ENCODE measurements around the gene SERTAD3. TPM values are rescaled to one million over a fixed set of nuclear protein-coding genes. Genes with fewer than 3 reads are reported as not detected.

Gene SERTAD3
- total RNA-seq, 5 donors from 2014 or later (not counting 1 experiment from before 2014, with no cell fraction given) = 17.4 to 26.7 (median 24.7) TPM

DNA sequence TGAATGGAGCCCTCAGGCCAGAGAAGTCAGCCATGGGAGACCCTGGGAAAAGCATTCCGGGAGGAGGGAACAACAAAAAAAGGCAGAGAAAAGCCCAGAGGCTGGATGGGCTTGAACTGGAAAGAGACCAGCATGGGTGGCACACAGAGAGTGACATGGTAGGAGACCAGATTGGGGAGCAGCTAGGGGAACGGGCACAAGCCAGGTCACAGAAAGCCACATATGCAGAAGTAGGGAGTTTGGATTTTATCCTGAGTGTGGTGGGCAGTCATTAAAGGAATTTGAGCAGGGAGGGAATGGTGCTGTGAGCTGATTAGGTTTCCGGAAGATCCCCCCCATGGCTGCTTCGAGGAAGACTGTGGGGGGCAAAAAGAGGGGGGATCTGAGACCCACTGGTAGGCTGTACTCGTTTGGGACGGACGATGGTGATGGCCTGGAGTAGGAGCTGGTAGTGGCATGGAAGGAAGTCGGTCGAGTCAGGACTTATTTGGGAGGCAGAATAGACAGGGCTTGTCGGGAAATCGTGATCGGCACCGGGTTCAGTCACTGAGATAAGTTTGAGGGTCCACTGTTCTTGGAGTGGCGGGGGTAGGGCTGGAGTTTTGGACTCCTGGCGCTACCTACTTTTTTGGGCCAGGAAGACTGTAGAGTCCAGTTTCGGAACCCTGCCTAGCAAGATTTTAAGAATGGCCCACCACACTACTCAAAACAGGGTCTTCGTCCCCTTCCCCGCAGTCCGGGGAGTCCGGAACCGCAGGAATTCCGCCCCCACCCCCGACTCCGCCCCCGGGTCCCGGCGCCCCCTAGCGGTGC, 19.3 kb downstream of the SERTAD3 start:
- Mint-ChIP-seq H3K4me3 (peak overlapping the region; percentile 85 to 98 (median 94)), H3K27me3 (no peaks in the 10 kb centered on the region), H3K36me3 (peaks cover 5% of the 10 kb centered on the region), H3K27ac (peak overlapping the region; percentile 97 to 99), H3K4me1 (peaks cover 27 to 34% (median 32%) of the 10 kb centered on the region in 3 donors), H3K9me3 (no peaks in the 10 kb centered on the region)
- H3K4me1 ChIP-seq (ENCODE audit: control insufficient read depth in 1 of 2, extremely low read depth in 1 of 2, insufficient read depth in 2 of 2, low read length in 2 of 2) = peaks cover 12 to 43% of the 10 kb centered on the region in 2 experiments
- H3K27me3 ChIP-seq (replicated peaks in 1 of 2; ENCODE audit: control insufficient read depth in 2 of 2, extremely low read depth in 1 of 2, insufficient read depth in 2 of 2, low read length in 1 of 2) = no peaks in the 10 kb centered on the region
- DNase-seq = peak in 2 of 35 experiments; percentile 13 to 34
- peak overlapping the region; percentile 90 to 99 for H3K4me3 ChIP-seq (ENCODE audit: control insufficient read depth in 1 of 2, extremely low read depth in 1 of 2, low read length in 1 of 2)
- ATAC-seq (replicated peaks in 1 of 4) = no peak
- peaks cover 0 to 7% of the 10 kb centered on the region in 2 donors for H3K36me3 ChIP-seq (ENCODE audit: control insufficient read depth in 2 of 2, extremely low read depth in 1 of 2, insufficient read depth in 1 of 2, low read length in 1 of 2)
- POLR2A ChIA-PET = interaction anchor here (0.5 to 0.6 kb wide), 2 partner anchors 238 to 840 kb away, joined by 3 read pairs; no protein-coding TSS in a partner anchor
- 5% methylated on average over 17 of the region's 28 CpGs for WGBS (ENCODE audit: insufficient coverage)
- H3K27ac ChIP-seq (ENCODE audit: low read length) = peak overlapping the region; percentile 89
- CTCF ChIA-PET = interaction anchor here (0.6 to 0.7 kb wide), 3 partner anchors 12 to 43 kb away, joined by 3 read pairs; no protein-coding TSS in a partner anchor
- no peaks in the 10 kb centered on the region for H3K9me3 ChIP-seq

DNA sequence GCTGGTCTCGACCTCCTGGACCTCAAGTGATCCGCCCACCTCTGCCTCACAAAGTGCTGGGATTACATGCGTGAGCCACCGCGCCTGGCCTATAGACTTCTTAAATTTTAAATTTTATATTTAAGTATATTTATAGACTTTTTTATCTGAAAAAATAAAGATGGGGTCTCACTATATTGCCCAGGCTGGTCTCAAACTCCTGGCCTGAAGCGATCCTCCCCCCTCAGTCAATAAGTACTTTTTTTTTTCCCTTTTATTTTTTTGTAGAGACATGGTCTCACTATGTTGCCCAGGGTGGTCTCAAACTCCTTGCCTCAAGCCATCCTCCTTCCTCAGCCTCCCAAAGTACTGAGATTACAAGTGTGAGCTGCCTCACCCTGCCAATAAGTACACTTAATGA, 20.2 kb downstream of the SERTAD3 start:
- H3K36me3 ChIP-seq (ENCODE audit: control insufficient read depth in 2 of 2, extremely low read depth in 1 of 2, insufficient read depth in 1 of 2, low read length in 1 of 2) = peaks cover 0 to 7% of the 10 kb centered on the region in 2 donors
- DNase-seq (no peak), ATAC-seq (replicated peaks in 1 of 4) (no peak)
- H3K27me3 Mint-ChIP-seq = no peaks in the 10 kb centered on the region
- peaks cover 28 to 37% (median 32%) of the 10 kb centered on the region in 3 donors for H3K4me1 Mint-ChIP-seq
- 100% methylated on average over 1 of the region's 6 CpGs for WGBS (ENCODE audit: insufficient coverage)
- H3K4me3 ChIP-seq (ENCODE audit: control insufficient read depth in 1 of 2, extremely low read depth in 1 of 2, low read length in 1 of 2) = no peak overlapping the region
- peak overlapping the region; percentile 89 for H3K27ac ChIP-seq (ENCODE audit: low read length)
- H3K4me1 ChIP-seq (ENCODE audit: control insufficient read depth in 1 of 2, extremely low read depth in 1 of 2, insufficient read depth in 2 of 2, low read length in 2 of 2) = peaks cover 12 to 46% of the 10 kb centered on the region in 2 experiments
- H3K27me3 ChIP-seq (replicated peaks in 1 of 2; ENCODE audit: control insufficient read depth in 2 of 2, extremely low read depth in 1 of 2, insufficient read depth in 2 of 2, low read length in 1 of 2) = no peaks in the 10 kb centered on the region
- POLR2A ChIA-PET = interaction anchor here in 1 of 2 donors (1.0 kb wide), 1 partner anchor 42 kb away, joined by 3 read pairs; the partner anchor contains the start of gene BLVRB
- H3K9me3 ChIP-seq = no peaks in the 10 kb centered on the region
- peak overlapping the region; percentile 14 to 98 (median 21) for H3K4me3 Mint-ChIP-seq
- H3K9me3 Mint-ChIP-seq = no peaks in the 10 kb centered on the region
- CTCF ChIA-PET = no interaction called here
- peak overlapping the region; percentile 48 to 83 for H3K27ac Mint-ChIP-seq
- H3K36me3 Mint-ChIP-seq = peaks cover 5% of the 10 kb centered on the region

DNA sequence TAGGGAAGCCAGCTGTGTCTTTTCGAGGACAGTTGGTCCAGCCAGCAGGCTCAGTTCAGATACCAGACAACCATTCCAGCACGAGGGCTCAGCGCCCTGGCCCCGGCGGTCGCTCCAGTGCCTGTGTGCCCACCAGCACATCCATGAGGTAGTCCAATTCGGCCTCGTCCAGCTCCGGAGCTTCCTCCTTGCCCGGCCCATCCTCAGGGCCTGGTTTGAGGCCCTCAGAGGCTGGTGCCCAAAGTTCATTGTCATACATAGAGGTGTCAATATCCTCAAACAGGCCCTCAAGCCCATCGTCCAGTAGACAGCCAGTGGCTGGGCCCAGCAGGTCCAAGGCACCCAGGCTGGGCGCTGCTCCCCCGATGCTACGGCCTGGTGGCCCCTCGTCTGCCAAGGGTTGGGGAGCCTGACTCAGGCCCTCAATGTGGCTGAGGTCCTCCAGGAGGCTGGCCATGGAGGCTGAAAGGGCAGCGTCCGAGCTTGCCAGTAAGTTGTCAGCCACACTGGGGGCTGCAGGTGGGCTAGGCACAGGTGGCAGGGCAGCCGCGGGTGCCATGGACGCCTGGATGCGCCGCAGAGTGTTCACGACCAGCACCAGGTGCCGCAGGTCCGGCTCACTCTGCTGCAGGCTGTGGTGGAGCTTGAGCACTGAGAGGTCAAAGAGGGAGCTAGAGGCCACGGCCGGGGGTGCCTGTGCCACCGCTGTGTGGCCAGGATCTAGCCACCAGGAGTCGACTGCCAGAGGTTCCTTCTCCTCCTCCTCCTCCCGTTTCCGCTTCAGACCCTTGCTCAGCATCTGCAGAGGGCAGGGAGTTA, 21.2 kb downstream of the SERTAD3 start:
- peaks cover 0 to 7% of the 10 kb centered on the region in 2 donors for H3K36me3 ChIP-seq (ENCODE audit: control insufficient read depth in 2 of 2, extremely low read depth in 1 of 2, insufficient read depth in 1 of 2, low read length in 1 of 2)
- Mint-ChIP-seq H3K4me1 (peaks cover 33 to 38% (median 38%) of the 10 kb centered on the region in 3 donors), H3K4me3 (peak overlapping the region; percentile 53 to 87 (median 84)), H3K27me3 (no peaks in the 10 kb centered on the region), H3K36me3 (peaks cover 5% of the 10 kb centered on the region), H3K27ac (peak overlapping the region; percentile 96 to 97), H3K9me3 (no peaks in the 10 kb centered on the region)
- H3K4me1 ChIP-seq (ENCODE audit: control insufficient read depth in 1 of 2, extremely low read depth in 1 of 2, insufficient read depth in 2 of 2, low read length in 2 of 2) = peaks cover 12 to 46% of the 10 kb centered on the region in 2 experiments
- peak overlapping the region; percentile 85 for H3K27ac ChIP-seq (ENCODE audit: low read length)
- ATAC-seq (replicated peaks in 1 of 4) (no peak), DNase-seq (no peak)
- ChIA-PET POLR2A (interaction anchor here (0.6 to 1.0 kb wide), 2 partner anchors 21 to 43 kb away, joined by 3 to 6 read pairs; partner anchors contain the start of genes BLVRB (in 1 of the 2) and SERTAD3 (in 1 of the 2)), CTCF (no interaction called here)
- no peaks in the 10 kb centered on the region for H3K9me3 ChIP-seq
- no peaks in the 10 kb centered on the region for H3K27me3 ChIP-seq (replicated peaks in 1 of 2; ENCODE audit: control insufficient read depth in 2 of 2, extremely low read depth in 1 of 2, insufficient read depth in 2 of 2, low read length in 1 of 2)
- WGBS (ENCODE audit: insufficient coverage) = 95% methylated on average over 25 of the region's 31 CpGs
- no peak overlapping the region for H3K4me3 ChIP-seq (ENCODE audit: control insufficient read depth in 1 of 2, extremely low read depth in 1 of 2, low read length in 1 of 2)

DNA sequence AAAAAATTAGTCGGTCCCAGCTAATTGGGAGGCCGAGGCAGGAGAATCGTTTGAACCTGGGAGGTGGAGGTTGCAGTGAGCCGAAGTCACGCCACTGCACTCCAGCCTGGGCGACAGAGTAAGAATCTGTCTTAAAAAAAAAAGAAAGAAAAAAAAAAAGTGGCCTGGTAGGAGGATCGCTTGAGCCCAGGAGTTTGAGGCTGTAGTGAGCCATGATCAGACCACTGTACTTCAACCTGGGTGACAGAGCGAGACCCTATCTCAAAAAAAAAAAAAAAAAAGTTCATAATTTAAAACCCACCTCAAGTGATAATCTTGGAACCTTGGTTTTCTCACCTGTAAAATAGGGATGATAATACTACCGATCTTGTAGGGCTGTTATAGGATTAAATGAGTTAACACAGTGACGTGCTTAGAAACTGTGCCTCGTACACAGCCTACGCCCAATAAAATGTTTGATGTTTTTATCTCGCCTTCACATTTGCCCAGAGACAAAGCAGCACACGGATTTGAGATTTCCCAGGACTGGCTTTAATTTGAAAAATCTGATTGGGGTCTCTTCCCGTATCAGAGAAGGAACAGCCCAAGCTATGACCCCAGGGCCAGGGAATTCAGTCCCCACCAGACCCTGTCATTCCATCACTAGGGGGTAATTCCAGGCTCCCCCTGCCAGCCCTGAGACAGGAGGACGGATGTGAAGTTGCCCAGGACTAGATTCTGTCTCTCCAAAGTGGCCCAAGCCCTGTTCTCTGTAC, 22.0 kb downstream of the SERTAD3 start:
- H3K4me1 Mint-ChIP-seq = peaks cover 40 to 42% (median 41%) of the 10 kb centered on the region in 3 donors
- CTCF ChIA-PET = interaction anchor here in 1 of 2 donors (0.7 kb wide), 1 partner anchor 21 kb away, joined by 5 read pairs; no protein-coding TSS in a partner anchor
- H3K27ac ChIP-seq (ENCODE audit: low read length) = peak overlapping the region; percentile 85

DNA sequence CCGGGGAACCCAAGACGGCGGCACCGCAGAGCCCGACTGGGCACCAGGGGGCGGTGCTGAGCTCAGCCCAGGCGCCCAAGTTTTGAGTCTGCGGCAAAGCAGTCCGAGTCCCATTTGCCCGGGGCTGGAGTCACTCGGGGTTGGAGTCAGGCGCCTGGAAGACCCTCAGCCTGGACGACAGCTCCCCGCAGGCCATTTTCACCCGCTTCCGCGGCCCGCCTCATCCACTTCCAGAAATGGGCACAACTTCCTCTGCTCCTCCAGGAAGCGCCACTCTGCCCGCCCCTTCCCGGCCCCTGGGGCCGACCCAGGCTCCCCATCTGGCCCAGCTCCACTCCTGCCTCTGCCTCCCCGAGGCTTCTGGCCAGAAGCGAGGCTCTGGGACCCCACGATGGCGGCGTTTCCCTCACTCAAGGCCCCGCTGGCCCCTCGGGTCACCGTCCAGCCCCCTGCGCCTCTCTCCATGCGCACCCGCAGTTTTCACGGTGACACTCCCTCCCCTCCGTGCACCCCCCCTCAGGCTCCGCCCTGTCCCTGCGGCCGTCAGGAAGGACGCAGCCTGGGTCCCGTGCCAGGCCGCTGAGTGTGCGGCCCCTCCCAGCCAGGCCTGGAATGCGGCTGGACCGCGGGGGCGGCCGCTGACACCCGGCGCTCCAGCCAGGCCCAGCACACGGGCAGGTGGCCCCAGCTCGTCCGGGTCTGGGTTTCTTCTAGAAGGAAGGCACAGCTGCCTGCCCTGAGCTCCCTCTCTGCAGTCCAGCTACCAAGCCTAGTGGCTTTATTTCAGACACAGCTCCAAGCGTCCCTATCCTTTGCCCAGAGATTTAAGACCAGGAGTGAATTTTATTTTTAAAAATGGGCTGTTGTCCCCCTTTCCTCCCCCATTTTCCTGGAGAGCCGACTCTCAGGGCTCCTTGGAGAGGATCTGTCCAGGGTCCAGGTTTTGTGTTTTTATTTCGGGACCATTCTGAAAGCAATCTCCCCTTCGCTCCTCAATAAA, 23.1 kb downstream of the SERTAD3 start:
- Mint-ChIP-seq H3K9me3 (no peaks in the 10 kb centered on the region), H3K36me3 (peaks cover 5% of the 10 kb centered on the region), H3K27ac (peak overlapping the region; percentile 96 to 97), H3K4me3 (peak overlapping the region; percentile 84 to 87 (median 84)), H3K4me1 (peaks cover 40 to 45% (median 42%) of the 10 kb centered on the region in 3 donors), H3K27me3 (no peaks in the 10 kb centered on the region)
- ATAC-seq (replicated peaks in 1 of 4) (peak; percentile 40 to 53 (median 51)), DNase-seq (peak; percentile 37 to 80 (median 63))
- Histone ChIP-seq H3K36me3 (ENCODE audit: control insufficient read depth in 2 of 2, extremely low read depth in 1 of 2, insufficient read depth in 1 of 2, low read length in 1 of 2) (peaks cover 0 to 7% of the 10 kb centered on the region in 2 donors), H3K27ac (ENCODE audit: low read length) (peak overlapping the region; percentile 85), H3K27me3 (replicated peaks in 1 of 2; ENCODE audit: control insufficient read depth in 2 of 2, extremely low read depth in 1 of 2, insufficient read depth in 2 of 2, low read length in 1 of 2) (peaks cover 0 to 4% of the 10 kb centered on the region in 2 experiments), H3K4me3 (ENCODE audit: control insufficient read depth in 1 of 2, extremely low read depth in 1 of 2, low read length in 1 of 2) (peak overlapping the region; percentile 89 to 98), H3K4me1 (ENCODE audit: control insufficient read depth in 1 of 2, extremely low read depth in 1 of 2, insufficient read depth in 2 of 2, low read length in 2 of 2) (peaks cover 9 to 50% of the 10 kb centered on the region in 2 experiments), H3K9me3 (no peaks in the 10 kb centered on the region)
- CTCF ChIA-PET = interaction anchor here (0.5 to 1.8 kb wide), 21 partner anchors 10 to 888 kb away, joined by 3 to 12 read pairs (median 4); partner anchors contain the start of genes BLVRB (in 1 of the 2) and EID2B (in 1 of the 2)
- POLR2A ChIA-PET = interaction anchor here (0.6 to 1.0 kb wide), 6 partner anchors 10 to 994 kb away, joined by 3 to 7 read pairs (median 4); partner anchors contain the start of gene BLVRB (in 1 of the 2)
- 2% methylated on average over 52 of the region's 56 CpGs for WGBS (ENCODE audit: insufficient coverage)

More for the DNA sequence above, 22.0 kb downstream of the SERTAD3 start:
- no peaks in the 10 kb centered on the region for H3K9me3 Mint-ChIP-seq
- H3K4me3 ChIP-seq (ENCODE audit: control insufficient read depth in 1 of 2, extremely low read depth in 1 of 2, low read length in 1 of 2) = no peak overlapping the region
- H3K9me3 ChIP-seq = no peaks in the 10 kb centered on the region
- no peaks in the 10 kb centered on the region for H3K27me3 Mint-ChIP-seq
- POLR2A ChIA-PET = interaction anchor here in 1 of 2 donors (0.6 kb wide), 1 partner anchor 22 kb away, joined by 6 read pairs; the partner anchor contains the start of gene SERTAD3
- peaks cover 0 to 4% of the 10 kb centered on the region in 2 experiments for H3K27me3 ChIP-seq (replicated peaks in 1 of 2; ENCODE audit: control insufficient read depth in 2 of 2, extremely low read depth in 1 of 2, insufficient read depth in 2 of 2, low read length in 1 of 2)
- ATAC-seq (replicated peaks in 1 of 4) (no peak), DNase-seq (no peak)
- peaks cover 0 to 7% of the 10 kb centered on the region in 2 donors for H3K36me3 ChIP-seq (ENCODE audit: control insufficient read depth in 2 of 2, extremely low read depth in 1 of 2, insufficient read depth in 1 of 2, low read length in 1 of 2)
- H3K36me3 Mint-ChIP-seq = peaks cover 5% of the 10 kb centered on the region
- H3K4me1 ChIP-seq (ENCODE audit: control insufficient read depth in 1 of 2, extremely low read depth in 1 of 2, insufficient read depth in 2 of 2, low read length in 2 of 2) = peaks cover 12 to 48% of the 10 kb centered on the region in 2 experiments
- H3K4me3 Mint-ChIP-seq = peak overlapping the region; percentile 84 to 87 (median 84)
- WGBS (ENCODE audit: insufficient coverage) = 78% methylated on average over 10 of the region's 16 CpGs
- H3K27ac Mint-ChIP-seq = peak overlapping the region; percentile 96 to 97

Data from T-cell (primary cell).